ENCODE measurements around the gene SLAMF1.
"Not testable (repeated sequence)": the region's sequence is repeated elsewhere in the genome, so short reads cannot be mapped to it uniquely, and the experiment has no call there.

The SLAMF1 gene

DNA sequence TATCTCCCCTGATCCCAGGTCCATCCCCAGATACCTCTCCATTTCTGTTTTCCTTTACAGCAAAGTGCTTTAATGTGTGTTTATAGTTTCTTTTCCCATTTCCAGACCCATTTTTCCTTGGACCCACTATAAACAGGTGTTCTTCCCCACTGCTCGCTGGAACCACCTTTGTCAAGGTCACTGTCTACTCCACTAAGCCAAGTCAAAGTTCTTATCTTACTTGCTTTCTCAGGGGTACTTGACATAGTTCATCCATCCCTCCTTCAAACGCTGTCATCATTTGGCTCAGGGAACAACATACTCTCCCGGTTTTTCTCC lies 8.3 kb downstream of the SLAMF1 start:
- no peak for DNase-seq

DNA sequence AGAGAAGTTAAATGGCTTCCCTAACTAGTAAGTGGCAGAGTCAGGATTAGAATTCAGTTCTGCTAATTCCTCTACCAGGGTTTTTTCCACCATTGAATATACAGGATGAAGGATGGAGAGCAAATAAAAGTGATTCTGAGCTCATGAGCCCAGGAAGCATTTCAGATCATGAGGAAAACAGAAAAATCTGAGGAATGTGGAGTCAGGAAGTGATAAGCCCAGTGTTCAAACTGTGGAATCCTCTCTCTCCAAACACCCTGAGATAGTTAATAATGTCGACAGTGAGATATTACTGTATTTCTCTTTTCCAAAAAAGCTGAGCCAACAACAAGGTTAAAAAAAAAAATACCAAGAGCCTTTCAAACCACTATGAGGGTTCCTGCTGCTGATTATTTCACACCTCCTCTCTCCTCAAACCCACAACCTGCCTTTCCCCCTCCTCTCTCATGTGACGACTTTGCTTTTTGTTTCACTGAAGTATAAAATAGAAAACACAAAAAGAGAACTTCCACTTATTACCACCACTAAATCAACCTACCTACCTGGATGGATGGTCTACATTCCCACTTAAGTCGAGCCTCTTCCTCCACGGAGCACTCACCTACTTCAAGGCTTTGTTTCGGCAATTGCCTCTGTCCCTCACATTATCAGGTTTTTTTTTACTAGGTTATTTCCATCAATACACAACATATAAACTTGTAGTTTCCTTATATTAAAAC lies 8.9 kb downstream of the SLAMF1 start:
- no peak for DNase-seq

DNA sequence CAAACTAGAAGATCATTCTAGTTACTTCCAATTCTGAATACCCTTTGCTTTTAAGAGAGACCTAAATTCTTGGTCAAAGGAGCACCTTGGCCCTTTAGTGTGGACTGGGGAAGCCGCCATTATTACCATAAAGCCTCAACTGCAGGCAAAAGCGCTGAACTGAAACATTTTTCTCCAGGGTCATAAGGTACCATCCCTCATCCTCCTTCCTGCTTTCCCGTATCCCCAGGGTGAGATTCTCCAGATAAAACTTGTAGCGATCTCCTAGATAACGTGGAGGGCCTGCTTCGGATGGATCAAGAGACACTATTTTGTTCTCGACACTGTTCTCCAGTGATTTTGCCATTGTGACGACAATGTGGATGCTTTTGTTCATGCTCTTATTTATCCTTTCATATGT lies 9.8 kb downstream of the SLAMF1 start:
- DNase-seq = no peak

DNA sequence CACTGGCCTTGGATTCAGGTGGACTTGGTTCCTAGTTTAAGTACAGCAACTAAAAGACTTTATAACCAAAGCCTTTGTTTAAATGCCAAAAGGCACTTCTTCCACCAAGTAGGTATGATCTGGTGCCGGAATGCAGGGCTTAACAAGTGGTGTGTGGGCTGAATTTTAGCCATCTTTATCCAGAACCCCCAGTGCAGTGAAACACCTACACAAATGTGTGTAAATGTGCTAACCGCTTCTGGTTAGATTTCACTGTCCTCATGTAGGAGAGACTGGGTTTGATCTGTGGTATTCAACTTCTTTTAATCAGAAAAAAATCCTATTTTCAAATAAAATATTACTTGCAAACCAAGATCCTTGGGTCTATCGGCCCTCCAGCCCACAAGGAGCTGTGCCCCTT lies 10.3 kb downstream of the SLAMF1 start:
- DNase-seq = no peak

DNA sequence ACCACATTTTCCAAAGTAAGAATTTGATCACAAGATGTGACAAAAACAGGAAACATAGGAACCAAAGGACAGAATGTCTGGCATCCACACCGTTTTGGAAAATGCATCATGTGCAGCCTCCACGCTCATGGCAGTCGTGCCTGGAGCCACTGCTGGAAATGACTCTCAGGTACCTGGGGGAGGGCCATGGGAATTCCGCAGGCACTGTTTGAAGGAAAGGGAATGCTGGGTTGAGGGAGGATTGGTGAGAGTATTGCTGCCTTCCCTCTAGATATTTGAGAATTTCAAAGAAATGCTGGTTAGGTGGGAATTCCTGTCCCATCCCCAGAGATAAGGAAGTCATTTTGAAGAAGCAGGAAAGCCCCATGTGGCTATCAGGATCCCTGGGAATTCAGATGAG lies 10.8 kb downstream of the SLAMF1 start:
- peak in 2 of 3 donors; percentile 26 to 40 for DNase-seq

DNA sequence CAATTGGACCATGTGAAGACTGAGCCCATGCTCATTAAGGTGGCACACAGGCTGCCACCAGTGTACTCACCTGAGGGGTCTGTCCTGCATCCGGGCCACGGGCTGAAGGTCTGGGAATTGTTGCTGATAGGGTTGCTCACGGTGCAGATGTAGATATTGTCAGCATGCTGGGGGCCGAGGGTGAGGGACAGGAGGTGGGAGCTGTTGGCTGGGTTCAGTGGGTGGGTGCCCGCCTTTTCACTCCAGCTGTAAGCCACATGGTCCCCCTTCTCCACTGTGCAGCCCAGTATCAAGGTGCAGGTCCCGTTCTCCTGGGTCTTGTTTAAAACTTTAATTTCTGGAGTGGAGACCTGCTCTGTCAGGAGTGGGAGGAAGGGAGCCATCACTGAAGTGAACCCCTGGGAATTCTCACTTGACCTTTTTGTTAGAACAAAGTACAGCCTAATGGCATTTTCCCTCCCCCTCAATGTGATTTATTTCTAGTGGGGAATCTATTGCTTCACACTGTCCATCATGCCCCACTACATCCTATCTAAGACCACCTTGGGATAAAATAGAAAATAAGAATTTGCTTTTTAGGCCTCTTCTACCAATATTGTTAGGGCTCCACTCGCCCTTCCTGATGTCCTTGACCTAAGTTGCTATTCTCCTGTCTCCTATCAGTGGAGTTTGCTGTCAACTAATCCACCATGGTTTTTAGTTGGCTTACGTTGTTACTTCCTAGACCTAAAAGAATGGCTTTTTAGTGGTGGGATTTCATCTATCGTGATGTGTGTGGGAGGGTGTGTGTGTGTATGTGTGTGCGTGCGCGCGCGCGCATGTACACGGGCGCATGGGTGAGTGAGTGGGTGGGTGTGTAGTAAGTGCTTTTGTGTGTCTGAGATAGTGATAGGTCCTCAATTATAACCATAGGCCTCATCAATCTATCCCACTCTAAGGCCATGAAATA lies 12.0 kb downstream of the SLAMF1 start:
- no peak for DNase-seq

DNA sequence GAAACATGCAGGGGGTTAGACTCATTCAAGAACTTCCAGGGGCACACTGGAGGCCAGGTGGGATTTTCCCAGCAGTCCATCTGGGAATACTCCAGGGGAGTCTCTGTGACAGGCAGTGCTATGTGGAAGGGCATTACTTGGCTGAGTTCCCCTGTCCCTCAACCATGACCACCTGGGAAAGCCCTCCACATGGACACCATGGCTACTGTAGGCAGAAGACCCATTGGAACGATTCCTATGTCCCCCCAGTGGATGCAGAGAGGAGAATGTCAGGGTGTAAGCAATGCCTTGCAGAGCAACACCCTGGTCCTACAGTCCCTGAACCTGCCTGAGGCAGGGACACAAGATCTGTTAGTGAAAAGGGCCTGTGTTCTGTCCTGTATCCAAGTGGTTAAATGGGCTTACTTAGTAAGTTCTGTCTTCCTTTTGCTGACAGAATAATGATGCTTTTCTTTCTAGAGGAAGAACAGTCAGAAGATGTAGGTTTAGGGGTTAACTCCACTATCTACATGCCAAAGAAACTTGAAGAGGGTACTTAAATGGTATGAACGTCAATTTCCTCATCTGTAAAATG lies 13.4 kb downstream of the SLAMF1 start:
- DNase-seq = no peak

DNA sequence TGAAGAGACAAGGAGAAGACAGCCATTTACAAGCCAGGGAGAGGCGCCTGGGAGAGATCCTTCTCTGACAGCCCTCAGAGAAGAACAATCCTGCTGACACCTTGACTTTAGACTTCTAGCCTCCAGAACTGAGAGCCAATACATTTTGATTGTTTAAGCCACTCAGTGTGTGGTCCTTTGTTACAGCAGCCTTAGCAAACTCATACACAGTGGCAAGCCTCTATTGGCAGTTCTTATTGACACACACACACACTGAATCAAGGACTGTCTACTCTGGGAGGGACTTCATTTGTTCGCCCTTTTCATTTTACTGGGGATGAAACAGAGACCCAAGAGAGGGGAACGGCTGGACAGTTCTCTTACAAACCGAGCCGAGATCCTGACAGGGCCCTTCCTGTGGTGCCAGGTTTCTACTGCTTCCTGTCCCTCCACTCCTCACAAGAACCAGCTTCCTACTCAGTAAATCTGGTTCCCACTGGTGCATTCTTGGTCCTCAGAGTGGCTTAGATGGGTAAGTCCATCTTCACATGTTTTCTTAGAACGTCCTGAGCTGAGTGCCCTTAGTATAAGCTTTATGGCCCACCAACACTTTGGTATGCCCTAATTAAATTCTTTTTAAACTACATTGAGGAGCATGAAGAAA lies 14.7 kb downstream of the SLAMF1 start:
- no peak for DNase-seq

DNA sequence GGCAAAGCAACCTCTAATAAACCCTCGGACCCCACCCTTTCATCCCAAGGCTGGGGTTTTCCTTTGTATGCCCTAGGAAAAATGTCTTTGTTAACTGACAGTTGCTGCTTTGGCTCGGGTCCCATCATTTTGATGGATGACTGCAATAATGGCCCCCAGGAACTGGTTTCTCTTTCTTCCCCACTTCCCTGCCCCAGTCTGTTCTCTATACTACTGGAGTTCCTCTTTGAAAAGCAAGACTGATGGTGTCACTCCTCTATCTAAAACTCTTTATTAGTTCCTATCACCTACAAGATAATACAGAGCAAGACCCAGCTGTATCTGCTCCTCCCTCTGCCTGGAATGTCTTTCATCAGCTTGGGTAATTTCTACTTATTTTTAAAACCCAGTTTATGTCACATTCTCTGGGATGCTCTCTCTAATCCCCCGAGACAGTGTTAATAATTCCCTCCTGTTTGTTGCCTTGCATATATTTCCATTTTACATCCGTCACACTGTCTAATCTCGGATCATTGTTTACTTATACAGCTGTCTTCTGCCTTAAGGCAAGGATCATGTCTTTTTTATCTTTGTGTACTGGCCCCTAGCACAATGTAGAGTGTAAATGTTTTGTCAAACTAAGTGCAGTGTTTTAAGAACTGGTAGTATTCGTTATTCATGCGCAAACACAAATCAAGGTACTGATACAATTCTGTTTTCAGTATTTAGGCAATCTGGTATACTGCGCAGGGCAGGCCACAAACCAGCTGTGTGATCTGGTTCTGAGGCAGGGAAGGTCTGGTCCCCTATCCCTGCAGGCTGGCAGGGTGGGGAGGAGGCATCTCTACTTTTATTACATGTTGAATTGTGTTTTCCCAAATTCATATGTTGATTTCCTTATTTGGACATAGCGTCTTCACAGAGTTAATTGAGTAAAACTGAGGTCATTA lies 16.1 kb downstream of the SLAMF1 start:
- peak; percentile 54 to 69 (median 56) for DNase-seq

DNA sequence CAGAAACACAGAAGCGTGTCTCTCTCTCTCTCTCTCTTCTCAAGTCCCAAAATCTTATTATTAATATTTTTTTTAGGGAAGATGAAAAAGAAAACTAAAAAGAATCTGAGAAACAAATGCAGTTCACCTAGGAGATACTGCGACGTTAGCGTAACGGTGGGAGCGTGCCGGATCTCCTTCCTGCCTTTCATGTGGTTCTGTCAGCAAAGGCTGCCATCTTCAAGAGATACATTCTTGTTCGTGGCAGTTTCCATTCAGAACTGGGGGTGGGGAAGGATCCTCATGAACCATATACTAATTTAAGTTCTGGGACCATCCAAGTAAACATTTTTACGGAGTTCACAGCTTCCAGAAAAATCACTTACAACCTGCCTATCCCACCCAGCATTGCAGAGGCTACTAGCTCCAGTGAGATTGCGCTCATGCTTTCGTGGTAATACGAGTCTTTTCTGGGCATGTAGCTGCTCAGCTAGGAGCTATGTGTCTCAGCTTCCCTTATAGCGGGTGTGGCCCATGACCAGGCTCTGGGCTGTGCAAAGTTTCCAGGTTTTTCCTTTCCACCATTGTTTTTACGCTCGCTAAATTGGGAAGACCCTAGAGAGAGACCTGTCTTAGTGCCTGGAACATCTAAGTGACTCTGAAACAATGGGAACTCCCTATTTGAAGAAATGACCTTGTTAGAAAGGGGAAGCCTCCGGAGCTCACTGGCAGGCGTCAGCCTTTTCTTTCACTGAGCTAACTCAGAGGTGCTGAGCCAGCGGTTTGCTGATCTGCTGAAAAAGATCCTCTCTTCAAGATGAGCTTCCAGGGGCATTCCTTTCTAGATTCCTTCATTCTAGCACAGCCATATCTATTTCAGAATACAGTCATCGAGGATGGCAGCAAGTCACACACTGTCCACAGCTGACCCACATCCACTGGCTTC lies 17.3 kb downstream of the SLAMF1 start:
- DNase-seq = peak; percentile 93 to 97 (median 96)

DNA sequence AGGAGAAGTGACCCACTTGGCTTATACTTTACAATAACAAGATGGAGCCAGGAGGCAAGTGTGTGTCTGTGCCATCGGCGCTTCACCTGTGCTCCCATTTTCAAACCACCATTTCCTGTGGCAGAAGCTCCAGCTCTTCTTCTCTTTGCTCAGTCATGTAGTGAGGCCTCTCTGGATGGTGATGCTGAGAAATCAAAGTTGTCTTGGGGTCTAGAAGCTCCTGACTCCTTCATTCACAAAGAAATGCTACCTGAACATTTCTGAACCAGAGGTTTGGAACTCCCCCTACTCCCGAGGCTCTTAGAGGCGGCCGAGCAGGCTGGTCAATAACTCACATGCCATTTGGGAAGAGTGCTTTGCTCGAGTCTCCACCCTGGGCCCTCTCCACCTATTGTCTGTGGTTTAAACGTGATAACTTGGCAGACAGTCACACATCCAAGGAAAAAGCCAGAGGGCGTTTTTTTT lies 18.0 kb downstream of the SLAMF1 start:
- DNase-seq = no peak

DNA sequence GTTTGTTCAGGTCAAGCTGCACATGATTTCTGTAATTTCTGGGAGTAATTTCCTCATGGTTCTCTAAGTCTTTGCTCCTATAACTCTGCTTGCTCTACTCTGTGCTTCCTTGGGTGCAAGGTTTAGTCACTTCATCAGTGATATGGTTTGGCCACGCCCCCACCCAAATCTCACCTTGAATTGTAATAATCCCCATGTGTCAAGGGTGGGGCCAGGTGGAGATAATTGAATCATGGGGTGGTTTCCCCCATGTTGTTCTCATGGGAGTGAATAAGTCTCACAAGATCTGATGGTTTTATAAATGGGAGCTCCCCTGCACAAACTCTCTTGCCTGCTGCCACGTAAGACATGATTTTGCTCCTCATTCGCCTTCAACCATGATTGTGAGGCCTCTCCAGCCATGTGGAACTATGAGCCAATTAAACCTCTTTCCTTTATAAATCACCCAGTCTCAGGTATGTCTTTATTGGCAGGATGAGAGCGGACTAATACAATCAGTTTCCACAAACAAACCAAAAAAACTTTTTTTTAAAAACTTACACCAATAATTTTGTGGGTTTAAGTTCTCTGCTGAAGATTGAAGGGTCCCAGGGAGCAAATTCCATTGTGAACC lies 19.1 kb downstream of the SLAMF1 start:
- DNase-seq = not testable (repeated sequence)

DNA sequence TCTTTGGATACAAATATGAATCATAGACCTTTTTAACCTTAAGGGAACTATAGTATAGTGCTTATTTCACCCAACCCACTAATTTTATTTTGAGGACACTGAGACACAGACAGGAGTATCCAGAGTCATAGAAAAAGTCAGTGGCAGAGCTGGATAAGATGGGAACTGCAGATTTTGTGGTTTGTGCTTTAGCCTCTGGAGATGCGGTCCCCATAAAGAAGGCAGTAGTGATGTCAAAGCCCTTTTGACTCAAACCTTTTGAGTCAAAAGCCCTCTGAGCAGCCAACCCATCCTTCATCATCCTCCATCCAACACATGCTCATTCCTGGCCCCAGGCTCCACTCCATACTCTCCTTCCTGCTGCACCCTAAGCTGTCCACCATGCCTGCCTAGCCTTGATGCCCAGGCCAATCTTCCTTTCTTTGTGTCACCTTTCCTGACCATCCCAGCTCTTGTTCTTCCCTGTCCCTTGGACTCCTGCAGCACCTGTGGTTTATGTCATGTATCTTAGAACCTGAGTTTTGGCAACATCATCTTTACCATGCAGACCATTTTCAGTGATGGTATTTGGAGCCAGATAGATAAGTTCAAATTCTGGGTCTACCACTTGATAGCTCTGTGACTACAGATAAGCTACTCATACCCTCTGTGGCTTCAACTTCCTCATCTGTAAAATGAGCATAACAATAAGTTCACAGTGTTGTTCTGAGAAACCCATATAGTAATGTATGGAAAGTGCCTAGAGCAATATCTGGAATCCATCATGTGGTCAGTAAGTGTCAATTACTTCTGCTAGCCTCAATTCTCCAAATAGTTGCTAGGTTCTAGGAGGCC lies 20.1 kb downstream of the SLAMF1 start:
- DNase-seq = peak in 2 of 3 donors; percentile 36 to 47

DNA sequence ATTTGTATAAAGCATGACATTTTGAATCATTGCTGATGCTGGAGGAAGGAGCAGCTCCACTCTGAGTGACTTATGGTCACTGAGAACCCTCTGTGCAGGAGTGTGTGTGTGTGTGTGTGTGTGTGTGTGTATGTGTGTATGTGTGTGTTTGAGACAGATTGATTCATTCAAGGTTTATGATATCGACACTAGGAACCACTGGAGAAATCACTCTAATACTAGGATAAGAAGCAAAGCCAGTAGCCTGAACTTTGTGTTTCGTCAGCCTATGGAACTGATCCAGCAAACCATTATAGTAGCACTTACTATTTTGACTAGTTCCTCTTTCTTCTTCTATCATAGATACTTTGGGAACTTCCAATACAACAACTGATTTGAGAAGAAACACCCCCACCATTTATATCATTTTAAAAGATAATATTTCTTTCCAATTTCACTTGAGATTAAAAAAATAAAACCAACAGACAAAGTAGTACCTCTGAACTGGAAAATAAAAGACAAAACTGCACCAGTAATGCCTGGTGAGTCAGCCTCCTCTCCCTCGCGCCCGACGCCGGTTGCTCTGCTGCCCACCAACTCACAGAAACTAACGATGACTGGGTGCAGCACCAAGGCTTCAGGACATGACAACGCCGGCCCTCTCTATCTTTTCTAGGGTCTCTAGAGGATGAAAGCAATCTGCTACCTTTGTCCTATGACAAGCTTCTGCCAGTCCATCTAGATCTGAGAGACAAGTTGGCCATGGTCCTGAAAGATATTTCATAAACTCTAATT lies 20.9 kb downstream of the SLAMF1 start:
- peak; percentile 77 to 85 (median 80) for DNase-seq

DNA sequence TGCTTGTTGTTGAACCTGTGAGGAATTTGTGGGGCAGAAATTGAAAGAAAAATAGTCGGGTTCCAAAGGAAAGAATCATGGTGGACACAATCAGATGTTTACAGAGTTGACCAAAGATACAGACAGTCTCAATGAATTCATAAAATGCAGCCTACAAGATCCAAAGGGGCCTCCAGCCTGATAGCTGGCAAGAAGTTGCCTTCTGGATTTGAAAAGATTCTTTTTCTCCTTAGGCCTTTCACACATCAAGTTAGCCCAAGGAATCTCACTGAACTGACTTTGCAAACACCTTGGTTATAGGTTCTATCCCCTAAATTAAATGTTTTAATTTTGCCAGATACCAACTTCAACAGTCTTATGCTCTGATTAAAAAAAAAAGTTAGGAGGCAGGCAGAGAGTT lies 21.5 kb downstream of the SLAMF1 start:
- no peak for DNase-seq

DNA sequence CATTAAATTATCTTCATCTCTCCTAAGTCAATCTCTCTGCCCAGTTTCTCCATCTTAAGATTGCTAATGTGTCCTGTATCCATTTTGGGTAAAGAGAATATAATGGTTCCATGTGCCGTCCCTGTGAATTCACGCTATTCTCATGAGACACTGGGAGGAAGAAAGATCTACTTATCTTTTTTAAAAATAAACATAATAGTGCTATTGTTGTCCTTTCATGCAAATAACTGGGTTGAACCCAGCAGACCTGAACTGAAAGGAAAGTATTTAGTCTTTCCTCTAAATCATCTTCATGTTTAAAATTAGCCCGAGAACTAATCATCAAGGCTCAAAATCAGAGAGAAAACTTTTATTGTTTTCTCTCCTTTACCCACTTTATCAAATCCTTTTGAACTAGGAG lies 22.4 kb downstream of the SLAMF1 start:
- no peak for DNase-seq

DNA sequence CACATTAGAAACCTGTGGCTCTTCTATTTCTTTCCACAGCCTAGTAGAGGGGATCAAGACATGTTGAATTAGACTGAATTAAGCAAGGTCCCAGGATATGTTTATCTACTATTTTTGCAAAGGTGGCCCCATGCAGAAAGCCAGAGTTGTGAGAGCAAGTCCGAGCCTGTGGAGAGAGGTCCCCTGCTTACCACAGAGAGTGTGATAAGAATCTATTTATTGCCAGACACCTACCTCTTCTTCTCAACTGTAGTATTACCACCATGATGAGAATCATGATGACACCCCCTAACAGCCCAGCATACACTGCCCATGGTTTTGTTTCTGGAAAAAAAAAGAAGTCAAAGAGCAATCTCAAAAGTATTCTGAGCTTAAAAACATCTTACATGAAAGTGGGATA lies 23.0 kb downstream of the SLAMF1 start:
- no peak for DNase-seq

DNA sequence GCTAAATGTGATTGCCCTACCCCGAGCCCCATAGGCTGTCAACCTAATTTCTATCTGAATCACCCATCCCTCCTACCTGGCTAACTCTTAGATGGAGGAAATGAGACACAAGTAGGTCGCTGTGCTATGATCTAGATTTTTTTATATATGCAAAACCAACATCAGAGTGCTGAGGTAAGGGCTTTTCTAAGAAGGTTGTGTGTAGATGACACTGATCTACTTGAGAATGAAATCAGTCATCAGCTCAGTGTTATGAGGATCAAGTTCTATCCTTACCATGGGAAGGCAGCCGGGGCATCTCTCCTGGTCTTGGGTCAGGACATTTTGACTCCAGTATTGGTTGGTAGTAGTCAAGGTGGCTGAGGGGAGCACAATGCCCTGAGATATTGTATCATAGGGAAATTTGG lies 23.6 kb downstream of the SLAMF1 start:
- no peak for DNase-seq

Data from suppressor macrophage treated with lipopolysaccharide for 1 hour (primary cell).